Measurements from ENCODE around the gene LIPN. TPM values are rescaled to one million over a fixed set of nuclear protein-coding genes. Genes with fewer than 3 reads are reported as not detected.
"Not testable (repeated sequence)": the region's sequence is repeated elsewhere in the genome, so short reads cannot be mapped to it uniquely, and the experiment has no call there.

Gene LIPN
- total RNA-seq, 2 donors from 2014 or later, result not detected

GRCh38 chr10:88730864-88731263, 29.0 kb upstream of the LIPN start:
- no peaks in the 10 kb centered on the region for H3K27me3 ChIP-seq
- no peaks in the 10 kb centered on the region for H3K4me1 ChIP-seq
- no peaks in the 10 kb centered on the region for H3K36me3 ChIP-seq
- no peak overlapping the region for H3K9ac ChIP-seq (ENCODE audit: low read depth in 2 of 2, low read length in 2 of 2)
- no peak overlapping the region for H3K4me3 ChIP-seq
- TF ChIP-seq, protein P1, sequence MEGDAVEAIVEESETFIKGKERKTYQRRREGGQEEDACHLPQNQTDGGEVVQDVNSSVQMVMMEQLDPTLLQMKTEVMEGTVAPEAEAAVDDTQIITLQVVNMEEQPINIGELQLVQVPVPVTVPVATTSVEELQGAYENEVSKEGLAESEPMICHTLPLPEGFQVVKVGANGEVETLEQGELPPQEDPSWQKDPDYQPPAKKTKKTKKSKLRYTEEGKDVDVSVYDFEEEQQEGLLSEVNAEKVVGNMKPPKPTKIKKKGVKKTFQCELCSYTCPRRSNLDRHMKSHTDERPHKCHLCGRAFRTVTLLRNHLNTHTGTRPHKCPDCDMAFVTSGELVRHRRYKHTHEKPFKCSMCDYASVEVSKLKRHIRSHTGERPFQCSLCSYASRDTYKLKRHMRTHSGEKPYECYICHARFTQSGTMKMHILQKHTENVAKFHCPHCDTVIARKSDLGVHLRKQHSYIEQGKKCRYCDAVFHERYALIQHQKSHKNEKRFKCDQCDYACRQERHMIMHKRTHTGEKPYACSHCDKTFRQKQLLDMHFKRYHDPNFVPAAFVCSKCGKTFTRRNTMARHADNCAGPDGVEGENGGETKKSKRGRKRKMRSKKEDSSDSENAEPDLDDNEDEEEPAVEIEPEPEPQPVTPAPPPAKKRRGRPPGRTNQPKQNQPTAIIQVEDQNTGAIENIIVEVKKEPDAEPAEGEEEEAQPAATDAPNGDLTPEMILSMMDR (IDR thresholded peaks at IDR 0.05), result no peak
- H3K9me3 ChIP-seq, result no peaks in the 10 kb centered on the region
- intact Hi-C loops (cut with DNase I), result no loop called here
- no peak for DNase-seq
- H3K27ac ChIP-seq, result no peak overlapping the region

DNA sequence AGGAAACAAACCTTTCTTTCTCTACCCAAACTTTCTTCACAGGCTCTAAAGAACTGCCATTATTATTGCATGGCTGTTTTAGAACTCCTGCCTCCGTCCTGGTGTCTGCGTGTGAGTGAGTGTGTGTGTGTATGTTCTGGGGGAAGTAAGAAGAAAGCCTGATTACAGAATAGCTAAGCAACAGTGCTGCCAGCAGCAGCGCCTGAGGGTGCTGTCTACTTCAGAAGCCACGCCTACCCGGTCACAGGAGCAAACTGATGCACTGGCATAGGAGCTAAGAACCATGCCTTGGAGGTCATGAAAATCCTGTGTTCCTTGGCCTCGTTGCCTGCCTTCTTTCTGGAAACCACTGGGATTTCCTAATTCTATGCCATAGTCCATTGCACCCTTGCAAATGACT, 28.5 kb upstream of the LIPN start:
- DNase-seq, result peak; percentile 45
- Histone ChIP-seq H3K27me3 (no peaks in the 10 kb centered on the region), H3K4me3 (no peak overlapping the region), H3K36me3 (no peaks in the 10 kb centered on the region), H3K4me1 (no peaks in the 10 kb centered on the region), H3K9me3 (no peaks in the 10 kb centered on the region), H3K9ac (ENCODE audit: low read depth in 2 of 2, low read length in 2 of 2) (no peak overlapping the region), H3K27ac (no peak overlapping the region)
- TF ChIP-seq, protein P1 (IDR thresholded peaks at IDR 0.05), result no peak
- intact Hi-C loops (cut with DNase I), result no loop called here

GRCh38 chr10:88733215-88733614, 26.6 kb upstream of the LIPN start:
- Histone ChIP-seq H3K9me3 (no peaks in the 10 kb centered on the region), H3K4me1 (no peaks in the 10 kb centered on the region), H3K27ac (no peak overlapping the region), H3K9ac (ENCODE audit: low read depth in 2 of 2, low read length in 2 of 2) (no peak overlapping the region), H3K27me3 (no peaks in the 10 kb centered on the region), H3K4me3 (no peak overlapping the region), H3K36me3 (no peaks in the 10 kb centered on the region)
- intact Hi-C loops (cut with DNase I), result no loop called here
- no peak for DNase-seq
- TF ChIP-seq, protein P1 (IDR thresholded peaks at IDR 0.05), result no peak

DNA sequence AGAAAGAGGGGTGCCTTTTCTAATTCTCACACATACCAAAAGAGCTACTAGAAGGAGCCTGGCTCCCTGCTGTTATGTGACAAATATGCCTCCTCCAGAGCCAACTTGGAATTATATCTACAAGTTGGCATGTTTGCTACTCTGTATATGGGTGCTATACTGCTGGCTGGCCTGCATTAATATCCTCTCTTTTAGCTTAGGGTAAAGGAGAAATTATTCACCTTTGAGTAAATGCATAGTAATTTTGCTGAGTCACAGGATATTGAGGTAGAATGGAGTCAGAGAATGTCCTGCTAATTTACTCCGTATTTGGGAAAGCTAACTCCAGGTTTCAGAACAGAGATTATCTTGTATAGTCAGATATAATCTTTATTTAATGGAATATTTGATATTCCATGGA, 24.2 kb upstream of the LIPN start:
- H3K4me3 ChIP-seq, result no peak overlapping the region
- intact Hi-C loops (cut with DNase I), result no loop called here
- H3K27ac ChIP-seq, result no peak overlapping the region
- H3K27me3 ChIP-seq, result no peaks in the 10 kb centered on the region
- TF ChIP-seq, protein P1 (IDR thresholded peaks at IDR 0.05), result no peak
- DNase-seq, result no peak
- H3K9me3 ChIP-seq, result no peaks in the 10 kb centered on the region
- H3K9ac ChIP-seq (ENCODE audit: low read depth in 2 of 2, low read length in 2 of 2), result no peak overlapping the region
- no peaks in the 10 kb centered on the region for H3K4me1 ChIP-seq
- H3K36me3 ChIP-seq, result no peaks in the 10 kb centered on the region

- H3K27me3 ChIP-seq; H3K4me1 ChIP-seq; H3K36me3 ChIP-seq; H3K27ac ChIP-seq; H3K9ac ChIP-seq (ENCODE audit: low read depth in 2 of 2, low read length in 2 of 2); DNase-seq; H3K9me3 ChIP-seq; H3K4me3 ChIP-seq; intact Hi-C loops (cut with DNase I): not testable (repeated sequence)
Observed at GRCh38 chr10:88741921-88742320, 17.9 kb upstream of the LIPN start.

GRCh38 chr10:88742448-88742847, 17.4 kb upstream of the LIPN start:
- no peak for DNase-seq
- no peaks in the 10 kb centered on the region for H3K27me3 ChIP-seq
- no peak overlapping the region for H3K4me3 ChIP-seq
- no peaks in the 10 kb centered on the region for H3K36me3 ChIP-seq
- H3K9ac ChIP-seq (ENCODE audit: low read depth in 2 of 2, low read length in 2 of 2), result no peak overlapping the region
- H3K27ac ChIP-seq, result no peak overlapping the region
- TF ChIP-seq, protein P1 (IDR thresholded peaks at IDR 0.05), result no peak
- no peaks in the 10 kb centered on the region for H3K9me3 ChIP-seq
- intact Hi-C loops (cut with DNase I), result no loop called here
- no peaks in the 10 kb centered on the region for H3K4me1 ChIP-seq

Data from colonic mucosa (tissue), 4 donors.